ENCODE results near the gene MED8. TPM values are rescaled to one million over a fixed set of nuclear protein-coding genes. Genes with fewer than 3 reads are reported as not detected.

The MED8 gene
- total RNA-seq, 2 experiments from 2014 or later = 33.1 to 35.1 TPM

DNA sequence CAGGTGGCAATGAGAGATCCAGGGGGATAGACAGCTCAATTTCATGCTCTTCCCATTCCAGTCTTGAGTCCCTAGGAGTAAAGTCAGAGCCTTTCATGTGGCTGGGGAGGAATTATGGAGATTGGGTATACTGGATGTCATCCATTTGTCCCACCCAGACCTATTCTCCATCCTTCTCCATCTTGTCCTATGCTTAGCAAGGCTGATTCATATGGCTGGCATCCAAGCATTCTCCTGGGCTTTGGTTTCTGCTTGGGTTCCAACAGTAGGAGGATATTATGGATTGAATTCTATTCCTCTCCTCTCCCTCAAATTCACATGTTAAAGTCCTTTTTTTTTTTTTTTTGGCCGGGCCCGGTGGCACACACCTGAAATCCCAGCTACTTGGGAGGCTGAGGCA, 34.7 kb downstream of the MED8 start:
- ATAC-seq (no peak), DNase-seq (no peak)
- H3K36me3 Mint-ChIP-seq (ENCODE audit: low read depth) = peaks cover 19% of the 10 kb centered on the region
- POLR2A ChIA-PET = interaction anchor here (1.2 kb wide), 1 partner anchor 11 kb away, joined by 3 read pairs; no protein-coding TSS in a partner anchor
- CTCF ChIA-PET = interaction anchor here (0.6 kb wide), 1 partner anchor 104 kb away, joined by 3 read pairs; no protein-coding TSS in a partner anchor
- peaks cover 26% of the 10 kb centered on the region for H3K4me1 Mint-ChIP-seq (ENCODE audit: low read depth)
- no peak overlapping the region for H3K27ac Mint-ChIP-seq
- H3K27me3 Mint-ChIP-seq (ENCODE audit: low read depth) = no peaks in the 10 kb centered on the region
- no peaks in the 10 kb centered on the region for H3K9me3 Mint-ChIP-seq (ENCODE audit: insufficient read depth)
- H3K4me3 Mint-ChIP-seq = no peak overlapping the region

DNA sequence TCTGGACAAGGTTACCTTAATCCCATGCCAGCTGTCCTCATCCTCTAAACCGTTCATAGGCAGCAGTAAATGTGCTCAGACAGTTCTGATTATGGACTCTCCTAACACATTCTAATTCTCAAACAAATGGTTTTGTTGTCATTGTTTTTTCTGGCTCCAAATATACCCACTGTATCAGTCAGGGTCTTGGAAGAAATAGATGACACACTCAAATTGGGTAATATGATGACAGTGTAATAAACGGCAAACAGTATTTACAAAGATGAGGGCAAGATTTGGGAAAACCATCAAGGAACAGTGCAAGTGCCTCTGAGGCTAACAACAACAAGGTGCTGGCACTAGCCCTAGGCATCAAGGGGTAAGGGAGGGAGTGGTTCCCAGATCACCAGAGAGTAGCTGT, 35.1 kb downstream of the MED8 start:
- ATAC-seq (no peak), DNase-seq (no peak)
- H3K27ac Mint-ChIP-seq = no peak overlapping the region
- no peak overlapping the region for H3K4me3 Mint-ChIP-seq
- CTCF ChIA-PET = interaction anchor here (0.6 kb wide), 1 partner anchor 104 kb away, joined by 3 read pairs; no protein-coding TSS in a partner anchor
- H3K27me3 Mint-ChIP-seq (ENCODE audit: low read depth) = no peaks in the 10 kb centered on the region
- peaks cover 26% of the 10 kb centered on the region for H3K4me1 Mint-ChIP-seq (ENCODE audit: low read depth)
- POLR2A ChIA-PET = interaction anchor here (1.2 kb wide), 1 partner anchor 12 kb away, joined by 3 read pairs; no protein-coding TSS in a partner anchor
- no peaks in the 10 kb centered on the region for H3K9me3 Mint-ChIP-seq (ENCODE audit: insufficient read depth)
- peaks cover 15% of the 10 kb centered on the region for H3K36me3 Mint-ChIP-seq (ENCODE audit: low read depth)

DNA sequence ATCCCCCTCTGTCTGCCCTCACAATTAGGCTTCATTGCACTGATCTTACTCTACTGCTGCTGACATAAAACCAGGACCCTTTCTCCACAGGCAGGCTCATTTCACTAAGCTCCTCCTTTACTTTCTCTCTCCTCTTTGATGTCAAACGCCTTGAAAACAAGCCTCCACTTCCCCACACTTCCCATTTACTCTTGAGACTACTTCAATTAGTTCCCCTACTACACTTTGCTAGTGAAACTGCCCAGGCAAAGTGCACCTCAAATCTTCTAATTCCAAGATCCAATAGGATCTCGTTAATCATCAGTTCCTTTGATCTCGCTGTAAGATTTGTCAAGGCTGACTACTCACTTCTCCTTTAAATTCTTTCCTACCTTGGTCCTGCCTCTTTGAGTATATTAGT, 36.7 kb downstream of the MED8 start:
- CTCF ChIA-PET = interaction anchor here (0.8 kb wide), 1 partner anchor 15 kb away, joined by 4 read pairs; the partner anchor contains the start of gene ELOVL1
- POLR2A ChIA-PET = interaction anchor here (0.8 kb wide), 1 partner anchor 12 kb away, joined by 3 read pairs; no protein-coding TSS in a partner anchor
- Mint-ChIP-seq H3K27ac (no peak overlapping the region), H3K9me3 (ENCODE audit: insufficient read depth) (no peaks in the 10 kb centered on the region), H3K27me3 (ENCODE audit: low read depth) (no peaks in the 10 kb centered on the region), H3K4me3 (no peak overlapping the region), H3K36me3 (ENCODE audit: low read depth) (peaks cover 10% of the 10 kb centered on the region), H3K4me1 (ENCODE audit: low read depth) (peaks cover 24% of the 10 kb centered on the region)
- DNase-seq (no peak), ATAC-seq (no peak)

DNA sequence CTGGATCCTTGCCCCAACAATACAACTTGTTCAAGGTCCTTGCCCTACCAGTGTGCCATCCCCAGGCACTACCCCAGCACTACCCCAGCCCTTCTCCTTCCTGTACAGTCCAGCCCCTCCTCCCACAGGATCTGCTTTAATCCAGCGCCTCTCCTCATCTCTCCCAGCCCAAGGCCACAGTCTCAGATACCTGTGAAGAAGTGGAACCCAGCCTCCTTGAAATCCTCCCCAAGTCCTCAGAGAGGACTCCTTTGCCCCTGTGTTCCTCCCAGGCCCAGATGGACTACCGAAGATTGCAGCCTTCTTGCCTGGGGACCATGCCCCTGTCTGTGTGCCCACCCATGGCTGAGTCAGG, 37.3 kb downstream of the MED8 start:
- no peak for DNase-seq
- CTCF ChIA-PET = interaction anchor here (0.8 kb wide), 1 partner anchor 16 kb away, joined by 4 read pairs; the partner anchor contains the start of gene ELOVL1
- Mint-ChIP-seq H3K36me3 (ENCODE audit: low read depth) (peaks cover 10% of the 10 kb centered on the region), H3K4me3 (no peak overlapping the region), H3K4me1 (ENCODE audit: low read depth) (peaks cover 19% of the 10 kb centered on the region), H3K27me3 (ENCODE audit: low read depth) (no peaks in the 10 kb centered on the region), H3K9me3 (ENCODE audit: insufficient read depth) (no peaks in the 10 kb centered on the region), H3K27ac (no peak overlapping the region)
- POLR2A ChIA-PET = interaction anchor here (0.8 kb wide), 1 partner anchor 12 kb away, joined by 3 read pairs; no protein-coding TSS in a partner anchor
- ATAC-seq = no peak

DNA sequence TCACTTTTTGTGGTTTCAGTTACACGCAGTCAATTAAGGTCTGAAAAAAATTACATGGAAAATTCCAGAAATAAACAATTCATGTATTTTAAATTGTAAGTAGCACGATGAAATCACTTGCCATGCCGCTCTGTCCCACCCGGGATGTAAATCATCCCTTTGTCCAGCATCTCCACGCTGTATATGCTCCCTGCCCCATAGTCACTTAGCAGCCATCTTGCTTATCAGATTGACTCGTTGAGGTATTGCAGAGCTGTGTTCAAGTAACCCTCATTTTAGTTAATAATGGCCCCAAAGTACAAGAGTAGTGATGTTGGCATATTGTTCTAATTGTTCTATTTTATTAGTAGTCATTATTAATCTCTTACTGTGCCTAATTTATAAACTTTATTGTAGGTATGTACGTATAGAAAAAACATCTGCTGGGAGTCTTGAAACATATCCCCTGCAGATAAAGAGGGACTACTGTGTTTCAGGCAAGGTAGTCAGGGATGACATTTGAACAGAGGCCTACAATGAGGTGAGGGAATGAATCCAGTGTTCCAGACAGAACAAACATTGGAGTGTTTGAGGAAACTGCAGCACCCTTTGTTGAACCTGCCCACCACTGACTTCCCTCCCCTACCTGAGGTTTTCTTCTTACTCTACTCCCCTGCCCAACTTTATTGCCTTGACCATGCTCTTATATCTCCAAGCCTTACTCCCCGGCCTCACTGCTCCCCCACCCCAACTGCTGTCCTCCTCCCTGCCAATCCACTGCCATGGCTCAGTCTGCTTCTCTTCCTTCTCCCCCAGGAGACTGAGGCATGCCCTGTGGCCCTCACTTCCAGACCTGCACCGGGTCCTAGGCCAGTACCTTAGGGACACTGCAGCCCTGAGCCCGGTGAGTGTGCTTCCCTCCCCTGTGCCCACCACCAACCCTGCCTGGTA, 37.9 kb downstream of the MED8 start:
- ATAC-seq = no peak
- DNase-seq = no peak
- H3K36me3 Mint-ChIP-seq (ENCODE audit: low read depth) = peaks cover 7% of the 10 kb centered on the region
- ChIA-PET CTCF (interaction anchor here (0.8 kb wide), 1 partner anchor 17 kb away, joined by 4 read pairs; the partner anchor contains the start of gene ELOVL1), POLR2A (no interaction called here)
- H3K9me3 Mint-ChIP-seq (ENCODE audit: insufficient read depth) = no peaks in the 10 kb centered on the region
- H3K27ac Mint-ChIP-seq = no peak overlapping the region
- H3K4me3 Mint-ChIP-seq = no peak overlapping the region
- no peaks in the 10 kb centered on the region for H3K27me3 Mint-ChIP-seq (ENCODE audit: low read depth)
- H3K4me1 Mint-ChIP-seq (ENCODE audit: low read depth) = peaks cover 17% of the 10 kb centered on the region

DNA sequence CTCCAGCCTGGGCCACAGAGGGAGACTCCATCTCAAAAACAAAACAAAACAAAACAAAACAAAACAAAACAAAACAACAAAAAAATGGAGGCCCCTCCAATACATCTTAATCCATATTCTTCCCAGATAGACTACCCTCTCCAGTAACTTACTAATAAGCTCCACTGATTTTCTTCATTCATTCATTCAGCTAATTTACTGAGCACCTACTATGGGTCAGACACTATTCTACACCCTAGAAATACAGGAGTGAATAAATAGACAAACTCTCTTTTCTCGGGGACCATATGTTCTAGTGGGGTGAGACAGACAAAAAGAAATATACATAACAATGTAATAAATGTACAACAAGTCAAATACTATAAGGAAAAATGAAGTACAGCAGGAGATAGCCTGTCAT, 38.6 kb downstream of the MED8 start:
- no peak for DNase-seq
- H3K9me3 Mint-ChIP-seq (ENCODE audit: insufficient read depth) = no peaks in the 10 kb centered on the region
- H3K36me3 Mint-ChIP-seq (ENCODE audit: low read depth) = peaks cover 6% of the 10 kb centered on the region
- no peaks in the 10 kb centered on the region for H3K27me3 Mint-ChIP-seq (ENCODE audit: low read depth)
- no peak overlapping the region for H3K4me3 Mint-ChIP-seq
- CTCF ChIA-PET = no interaction called here
- peaks cover 17% of the 10 kb centered on the region for H3K4me1 Mint-ChIP-seq (ENCODE audit: low read depth)
- ATAC-seq = no peak
- no peak overlapping the region for H3K27ac Mint-ChIP-seq
- POLR2A ChIA-PET = no interaction called here

GRCh38 chr1:43349594-43350306, 39.9 kb downstream of the MED8 start:
- H3K27ac Mint-ChIP-seq = peak overlapping the region; percentile 89
- H3K9me3 Mint-ChIP-seq (ENCODE audit: insufficient read depth) = no peaks in the 10 kb centered on the region
- CTCF ChIA-PET = no interaction called here
- H3K4me3 Mint-ChIP-seq = peak overlapping the region; percentile 75
- DNase-seq (no peak), ATAC-seq (no peak)
- peaks cover 3% of the 10 kb centered on the region for H3K36me3 Mint-ChIP-seq (ENCODE audit: low read depth)
- POLR2A ChIA-PET = no interaction called here
- no peaks in the 10 kb centered on the region for H3K27me3 Mint-ChIP-seq (ENCODE audit: low read depth)
- H3K4me1 Mint-ChIP-seq (ENCODE audit: low read depth) = peaks cover 17% of the 10 kb centered on the region

DNA sequence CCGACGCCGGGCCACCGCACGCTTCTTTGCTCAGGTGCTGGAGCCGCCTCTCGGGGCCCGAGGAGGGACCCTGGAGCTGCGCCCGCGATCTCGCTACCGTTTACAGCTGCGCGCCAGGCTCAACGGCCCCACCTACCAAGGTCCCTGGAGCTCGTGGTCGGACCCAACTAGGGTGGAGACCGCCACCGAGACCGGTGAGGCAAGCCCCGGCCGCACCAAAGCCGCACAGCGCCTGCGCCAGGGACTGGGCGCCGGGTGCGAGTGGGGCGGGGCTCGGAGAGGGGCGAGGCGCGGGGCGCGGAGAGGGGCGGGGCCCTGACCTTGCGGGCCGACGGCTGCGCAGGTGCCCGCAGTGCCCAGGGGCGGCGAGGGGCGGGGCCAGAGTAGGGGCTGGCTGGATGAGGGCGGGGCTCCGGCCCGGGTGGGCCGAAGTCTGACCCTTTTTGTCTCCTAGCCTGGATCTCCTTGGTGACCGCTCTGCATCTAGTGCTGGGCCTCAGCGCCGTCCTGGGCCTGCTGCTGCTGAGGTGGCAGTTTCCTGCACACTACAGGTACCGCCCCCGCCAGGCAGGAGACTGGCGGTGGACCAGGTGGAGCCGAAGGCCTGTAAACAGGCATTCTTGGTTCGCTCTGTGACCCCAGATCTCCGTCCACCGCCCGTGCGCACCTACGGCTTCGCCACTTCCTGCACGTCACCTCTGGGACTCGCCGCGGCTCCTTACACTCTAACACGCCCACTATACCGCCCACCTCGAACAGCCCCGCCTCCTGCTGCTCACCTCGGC, 40.6 kb downstream of the MED8 start:
- peak overlapping the region; percentile 89 for H3K27ac Mint-ChIP-seq
- DNase-seq = peak; percentile 81
- H3K4me1 Mint-ChIP-seq (ENCODE audit: low read depth) = peaks cover 17% of the 10 kb centered on the region
- H3K9me3 Mint-ChIP-seq (ENCODE audit: insufficient read depth) = no peaks in the 10 kb centered on the region
- no peaks in the 10 kb centered on the region for H3K36me3 Mint-ChIP-seq (ENCODE audit: low read depth)
- POLR2A ChIA-PET = interaction anchor here (0.9 kb wide), 1 partner anchor 66 kb away, joined by 3 read pairs; no protein-coding TSS in a partner anchor
- H3K4me3 Mint-ChIP-seq = peak overlapping the region; percentile 75
- peak; percentile 84 for ATAC-seq
- CTCF ChIA-PET = no interaction called here
- H3K27me3 Mint-ChIP-seq (ENCODE audit: low read depth) = no peaks in the 10 kb centered on the region

DNA sequence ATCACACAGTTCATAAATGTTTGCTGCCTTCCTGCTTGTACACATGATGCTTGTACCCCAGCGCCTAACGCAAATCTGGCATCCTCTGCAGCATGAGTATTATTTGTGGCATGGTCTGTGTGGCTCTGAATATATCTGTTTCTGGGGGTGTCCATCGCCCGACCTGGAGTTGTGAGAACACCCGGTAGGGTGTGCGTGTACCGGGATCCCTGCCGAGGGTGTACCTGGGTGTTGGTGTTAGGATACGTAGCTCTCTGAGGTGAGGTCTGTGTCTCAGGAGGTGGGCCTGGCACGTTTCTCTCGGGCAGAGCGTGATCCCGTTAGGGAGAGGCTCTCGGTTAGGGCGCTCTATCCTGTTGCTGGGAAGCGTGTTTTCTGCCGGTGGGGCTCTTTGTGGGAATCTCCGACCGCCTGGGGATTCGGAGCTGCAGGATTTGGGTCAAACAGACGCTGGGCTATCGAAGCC, 41.2 kb downstream of the MED8 start:
- no peak for DNase-seq
- CTCF ChIA-PET = no interaction called here
- Mint-ChIP-seq H3K36me3 (ENCODE audit: low read depth) (no peaks in the 10 kb centered on the region), H3K4me1 (ENCODE audit: low read depth) (peaks cover 17% of the 10 kb centered on the region), H3K27me3 (ENCODE audit: low read depth) (no peaks in the 10 kb centered on the region), H3K9me3 (ENCODE audit: insufficient read depth) (no peaks in the 10 kb centered on the region), H3K27ac (no peak overlapping the region), H3K4me3 (peak overlapping the region; percentile 27)
- POLR2A ChIA-PET = interaction anchor here (0.9 kb wide), 1 partner anchor 65 kb away, joined by 3 read pairs; no protein-coding TSS in a partner anchor
- ATAC-seq = no peak

GRCh38 chr1:43346636-43347035, 43.0 kb downstream of the MED8 start:
- peaks cover 12% of the 10 kb centered on the region for H3K4me1 Mint-ChIP-seq (ENCODE audit: low read depth)
- H3K9me3 Mint-ChIP-seq (ENCODE audit: insufficient read depth) = no peaks in the 10 kb centered on the region
- CTCF ChIA-PET = no interaction called here
- no peaks in the 10 kb centered on the region for H3K27me3 Mint-ChIP-seq (ENCODE audit: low read depth)
- DNase-seq = no peak
- POLR2A ChIA-PET = no interaction called here
- no peak overlapping the region for H3K4me3 Mint-ChIP-seq
- H3K27ac Mint-ChIP-seq = no peak overlapping the region
- ATAC-seq = no peak
- H3K36me3 Mint-ChIP-seq (ENCODE audit: low read depth) = no peaks in the 10 kb centered on the region

GRCh38 chr1:43345120-43345519, 44.5 kb downstream of the MED8 start:
- DNase-seq = no peak
- ATAC-seq = no peak
- no peaks in the 10 kb centered on the region for H3K27me3 Mint-ChIP-seq (ENCODE audit: low read depth)
- H3K27ac Mint-ChIP-seq = no peak overlapping the region
- ChIA-PET CTCF (no interaction called here), POLR2A (no interaction called here)
- H3K4me1 Mint-ChIP-seq (ENCODE audit: low read depth) = peaks cover 10% of the 10 kb centered on the region
- no peak overlapping the region for H3K4me3 Mint-ChIP-seq
- no peaks in the 10 kb centered on the region for H3K9me3 Mint-ChIP-seq (ENCODE audit: insufficient read depth)
- H3K36me3 Mint-ChIP-seq (ENCODE audit: low read depth) = no peaks in the 10 kb centered on the region

Data from activated CD8-positive, alpha-beta T cell treated with anti-CD3 and anti-CD28 coated beads, Interleukin-2, amount 10 ng/mL, durations not matched to agents 7 days and 5 days (primary cell).